AG04449 (cell line): ENCODE measurements around the gene JAZF1.

Experiments used
- CTCF ChIA-PET: fragments of 350-600 bp; formaldehyde crosslinking; extraction: SDS; loops from one replicate; lab custom pipeline; 2021; ENCODE audit warnings: antibody characterized with exemption; lab: Yijun Ruan, JAX
- POLR2A ChIA-PET: fragments of 400-600, 350-600 bp; formaldehyde crosslinking; extraction: SDS; loops from one replicate; lab custom pipeline; 2020; ENCODE audit warnings: antibody characterized with exemption, inconsistent platforms; lab: Yijun Ruan, JAX
- DNase-seq: peaks from one replicate; pipeline ENCODE4 v3.0.0-alpha.2; 2010; ENCODE audit warnings: low read depth, low spot score
- H3K4me3 ChIP-seq: 2 replicates; pipeline ENCODE4 v1.5.1; 2011; ENCODE audit warnings: low read depth, mild to moderate bottlenecking, control low read depth, low read length
- TF ChIP-seq, protein P1 (sequence below): IDR thresholded peaks from one replicate; pipeline ENCODE4 v1.5.1; 2011; ENCODE audit warnings: mild to moderate bottlenecking, moderate library complexity, low read length, control low read depth, inconsistent platforms; ENCODE audit not compliant: insufficient read depth; ENCODE audit errors: missing control alignments

JAZF1 gene

DNA sequence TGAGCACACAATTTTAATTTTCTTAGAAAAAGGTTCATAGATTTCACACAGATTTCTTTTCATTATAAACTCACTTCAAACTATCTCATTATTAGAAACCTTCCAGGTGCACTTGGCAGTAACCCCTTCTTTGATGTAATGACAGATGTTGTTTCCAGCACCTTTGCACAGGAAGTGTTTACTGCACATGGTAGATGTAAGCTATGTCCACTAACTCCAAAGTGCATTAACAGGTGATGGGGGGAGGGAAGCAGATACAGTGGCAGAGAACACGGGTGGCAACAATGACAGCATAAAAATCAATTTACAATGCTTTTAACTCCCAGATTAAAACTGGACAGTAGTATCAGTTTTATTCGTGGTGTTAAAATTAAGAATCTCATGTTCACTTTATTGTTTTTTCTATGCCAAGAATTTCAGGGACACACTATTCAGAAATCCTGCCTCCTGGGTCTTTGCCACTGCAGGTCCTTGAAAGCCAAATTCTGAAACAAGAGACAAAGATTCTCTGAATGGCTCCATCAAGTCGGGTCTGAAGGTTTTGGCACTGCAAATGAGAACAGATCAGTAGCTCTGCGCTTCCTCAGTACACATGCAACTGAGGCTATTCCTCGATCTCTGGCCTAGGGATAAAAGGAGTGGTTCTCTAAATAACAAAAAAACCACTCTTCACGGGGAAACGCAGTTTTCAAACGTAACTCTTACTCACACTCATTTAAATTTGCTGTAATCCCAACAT lies 187.7 kb downstream of the JAZF1 start:
- ChIA-PET POLR2A (no interaction called here), CTCF (no interaction called here)
- no peak overlapping the region for H3K4me3 ChIP-seq
- no peak for DNase-seq
- TF ChIP-seq, protein P1, sequence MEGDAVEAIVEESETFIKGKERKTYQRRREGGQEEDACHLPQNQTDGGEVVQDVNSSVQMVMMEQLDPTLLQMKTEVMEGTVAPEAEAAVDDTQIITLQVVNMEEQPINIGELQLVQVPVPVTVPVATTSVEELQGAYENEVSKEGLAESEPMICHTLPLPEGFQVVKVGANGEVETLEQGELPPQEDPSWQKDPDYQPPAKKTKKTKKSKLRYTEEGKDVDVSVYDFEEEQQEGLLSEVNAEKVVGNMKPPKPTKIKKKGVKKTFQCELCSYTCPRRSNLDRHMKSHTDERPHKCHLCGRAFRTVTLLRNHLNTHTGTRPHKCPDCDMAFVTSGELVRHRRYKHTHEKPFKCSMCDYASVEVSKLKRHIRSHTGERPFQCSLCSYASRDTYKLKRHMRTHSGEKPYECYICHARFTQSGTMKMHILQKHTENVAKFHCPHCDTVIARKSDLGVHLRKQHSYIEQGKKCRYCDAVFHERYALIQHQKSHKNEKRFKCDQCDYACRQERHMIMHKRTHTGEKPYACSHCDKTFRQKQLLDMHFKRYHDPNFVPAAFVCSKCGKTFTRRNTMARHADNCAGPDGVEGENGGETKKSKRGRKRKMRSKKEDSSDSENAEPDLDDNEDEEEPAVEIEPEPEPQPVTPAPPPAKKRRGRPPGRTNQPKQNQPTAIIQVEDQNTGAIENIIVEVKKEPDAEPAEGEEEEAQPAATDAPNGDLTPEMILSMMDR = no peak

DNA sequence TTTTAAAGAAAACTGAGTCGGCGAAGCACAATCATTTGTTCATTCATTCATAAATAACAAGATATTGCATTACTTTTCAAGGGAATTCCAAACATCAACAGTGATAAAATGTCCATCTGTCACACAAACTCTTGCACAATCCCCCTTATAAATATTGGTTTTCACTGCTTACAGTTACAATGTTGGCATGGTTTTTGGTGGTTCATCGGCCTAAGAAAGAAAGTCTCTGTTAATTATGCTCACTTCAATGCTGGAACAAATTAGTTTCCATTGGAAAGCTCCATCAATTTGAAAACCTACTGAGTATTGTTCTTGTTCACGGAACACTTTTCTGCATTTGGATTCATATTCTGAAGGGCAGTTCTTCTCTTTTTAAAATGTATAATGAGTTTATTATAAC lies 188.5 kb downstream of the JAZF1 start:
- CTCF ChIA-PET = no interaction called here
- DNase-seq = no peak
- TF ChIP-seq, protein P1 = no peak

DNA sequence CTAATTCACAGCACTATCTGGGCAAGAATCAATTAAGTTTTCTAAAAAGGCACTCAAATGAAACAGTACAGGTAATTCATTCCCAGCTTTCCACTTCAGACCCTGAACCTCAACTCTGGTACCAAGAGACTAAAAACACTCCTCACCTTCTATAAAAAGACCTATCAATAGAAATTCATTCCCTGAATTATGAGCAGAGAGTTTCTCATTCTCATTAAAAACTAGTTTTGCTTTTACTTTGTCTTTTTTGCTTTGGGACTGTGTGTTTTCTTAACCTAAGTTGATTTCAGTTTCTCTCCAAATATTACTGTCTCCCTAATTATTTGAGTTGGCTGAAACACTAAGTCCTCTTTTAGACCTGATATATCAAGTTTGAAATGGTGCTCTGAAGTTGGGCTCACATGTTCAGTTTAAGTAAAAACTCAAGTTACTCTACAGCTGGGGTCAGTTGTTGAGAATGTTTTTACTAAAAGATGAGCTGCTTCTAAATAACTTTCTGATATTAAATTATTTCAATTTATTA lies 189.5 kb downstream of the JAZF1 start:
- ChIA-PET CTCF (no interaction called here), POLR2A (no interaction called here)
- H3K4me3 ChIP-seq = no peak overlapping the region
- DNase-seq = no peak
- TF ChIP-seq, protein P1 = no peak

More for the DNA sequence above, 188.5 kb downstream of the JAZF1 start:
- H3K4me3 ChIP-seq = no peak overlapping the region
- POLR2A ChIA-PET = no interaction called here

DNA sequence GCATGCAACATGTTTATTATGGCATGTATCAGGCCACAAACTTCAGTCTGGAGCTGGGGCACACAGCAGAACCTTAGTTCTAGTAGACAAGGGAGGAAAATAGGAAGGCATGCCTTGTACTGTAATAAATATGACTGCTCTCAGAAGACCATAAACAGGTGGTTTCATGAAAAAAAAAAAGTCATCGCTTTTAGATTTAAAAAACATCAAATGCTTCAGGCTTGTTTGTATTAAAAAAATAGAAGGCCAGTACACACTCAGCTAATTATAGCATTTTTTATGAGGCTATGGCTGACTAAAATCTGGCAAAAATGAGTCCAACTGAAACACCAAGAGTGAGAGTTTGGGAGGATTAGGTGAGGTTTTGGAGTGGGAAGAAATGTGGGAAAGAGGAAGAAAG lies 204.1 kb downstream of the JAZF1 start:
- CTCF ChIA-PET = interaction anchor here (1.4 kb wide), 1 partner anchor 44 kb away, joined by 3 read pairs; no protein-coding TSS in a partner anchor
- TF ChIP-seq, protein P1 = no peak
- POLR2A ChIA-PET = no interaction called here
- no peak overlapping the region for H3K4me3 ChIP-seq
- DNase-seq = no peak

DNA sequence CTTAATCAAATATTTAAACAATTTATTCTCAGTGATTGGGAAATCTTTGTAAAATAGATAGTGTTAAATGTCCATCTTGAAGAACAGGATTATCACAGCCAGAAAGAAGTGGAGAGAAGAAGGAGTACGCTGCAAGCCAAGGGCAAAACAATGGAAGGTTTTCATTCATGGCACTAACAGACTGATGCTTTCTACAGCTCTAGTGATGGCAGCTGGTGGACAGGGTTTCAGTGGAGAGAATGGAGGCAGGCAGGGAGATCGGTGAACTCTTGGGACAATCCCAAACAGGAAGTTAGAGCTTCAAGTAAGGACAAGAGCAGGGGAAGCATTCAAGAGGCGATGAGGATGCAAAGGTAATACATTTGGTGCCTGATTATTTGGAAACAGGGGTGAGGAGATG lies 207.0 kb downstream of the JAZF1 start:
- H3K4me3 ChIP-seq = no peak overlapping the region
- POLR2A ChIA-PET = no interaction called here
- no peak for DNase-seq
- TF ChIP-seq, protein P1 = no peak
- CTCF ChIA-PET = no interaction called here

DNA sequence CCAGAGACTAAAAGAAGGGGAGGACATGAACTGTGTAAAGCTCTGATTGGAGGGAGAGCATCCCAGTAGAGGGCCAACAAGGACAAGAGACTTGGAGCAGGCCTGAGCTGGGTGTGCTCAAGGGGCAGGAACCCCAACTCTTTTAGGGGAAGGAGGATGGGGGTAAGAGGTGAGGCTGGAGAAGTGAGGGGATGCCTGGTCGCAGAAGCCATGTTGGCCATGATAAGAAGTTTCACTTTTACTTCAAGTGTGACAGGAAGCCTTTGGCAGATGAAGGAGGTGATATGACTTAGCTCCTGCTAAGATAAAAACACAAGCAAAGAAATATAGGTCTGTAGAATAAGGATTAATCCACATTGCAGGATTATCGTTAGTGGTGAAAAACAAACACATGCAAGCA lies 208.3 kb downstream of the JAZF1 start:
- ChIA-PET POLR2A (no interaction called here), CTCF (no interaction called here)
- TF ChIP-seq, protein P1 = no peak
- no peak for DNase-seq
- no peak overlapping the region for H3K4me3 ChIP-seq
